Activated T-cell treated with anti-CD3 and anti-CD28 coated beads, Interleukin-2, amount 50 U/mL, for 72 hours (primary cell): ENCODE data around the gene EIF5. TPM values are rescaled to one million over a fixed set of nuclear protein-coding genes. Genes with fewer than 3 reads are reported as not detected.

Experiments used
- ATAC-seq, 2 donors: fragments of 150-1000 bp; cut with Tn5 transposase; replicated peaks in 1 of 2; 2 replicates each; pipeline ENCODE4 v1.10.0; 2021; ENCODE audit warnings: moderate library complexity in 2 of 2, mild to moderate bottlenecking in 1 of 2
- DNase-seq, 2 donors: peaks; one replicate each; pipeline ENCODE4 v3.0.0; 2021 to 2022; ENCODE audit warnings: mixed read lengths in 1 of 2
- H3K27ac Mint-ChIP-seq: one replicate; pipeline ENCODE4 v1.8.0; 2022; ENCODE audit warnings: mild to moderate bottlenecking, moderate library complexity, mixed read lengths
- H3K27me3 Mint-ChIP-seq: one replicate; pipeline ENCODE4 v1.8.0; 2022; ENCODE audit warnings: low read depth, mixed read lengths
- H3K36me3 Mint-ChIP-seq, 2 donors: one replicate each; pipeline ENCODE4 v1.8.0; 2022; ENCODE audit warnings: mixed read lengths in 2 of 2, mild to moderate bottlenecking in 1 of 2; ENCODE audit not compliant: insufficient read depth in 2 of 2
- H3K4me1 Mint-ChIP-seq: one replicate; pipeline ENCODE4 v1.8.0; 2022; ENCODE audit warnings: low read depth, mixed read lengths
- H3K4me3 Mint-ChIP-seq, 2 donors: one replicate each; pipeline ENCODE4 v1.8.0; 2022; ENCODE audit warnings: mild to moderate bottlenecking in 2 of 2, mixed read lengths in 2 of 2, moderate library complexity in 2 of 2
- H3K9me3 Mint-ChIP-seq, 2 donors: one replicate each; pipeline ENCODE4 v1.8.0; 2022; ENCODE audit warnings: mixed read lengths in 2 of 2
- total RNA-seq, 2 donors: library from RNA; stranded (reverse); gene quantifications; one replicate each; pipeline ENCODE4 v1.2.3, GENCODE V29; 2022

Gene EIF5
- total RNA-seq, 2 donors from 2014 or later, result 295 to 377 TPM

- H3K27ac Mint-ChIP-seq, result no peak overlapping the region
- peaks cover 51% of the 10 kb centered on the region for H3K4me1 Mint-ChIP-seq
- H3K36me3 Mint-ChIP-seq, result no peaks in the 10 kb centered on the region
- peak; percentile 36 to 59 for DNase-seq
- H3K4me3 Mint-ChIP-seq, result no peak overlapping the region
- no peaks in the 10 kb centered on the region for H3K9me3 Mint-ChIP-seq
- ATAC-seq, result peak; percentile 53 to 60
- H3K27me3 Mint-ChIP-seq, result no peaks in the 10 kb centered on the region
Observed at GRCh38 chr14:103391048-103391447, 57.0 kb downstream of the EIF5 start.

- H3K9me3 Mint-ChIP-seq, result no peaks in the 10 kb centered on the region
- no peaks in the 10 kb centered on the region for H3K36me3 Mint-ChIP-seq
- ATAC-seq (no peak), DNase-seq (no peak)
- H3K4me3 Mint-ChIP-seq, result no peak overlapping the region
- H3K4me1 Mint-ChIP-seq, result peaks cover 56% of the 10 kb centered on the region
- H3K27me3 Mint-ChIP-seq, result no peaks in the 10 kb centered on the region
- H3K27ac Mint-ChIP-seq, result no peak overlapping the region
Observed at GRCh38 chr14:103392106-103392505, 58.1 kb downstream of the EIF5 start.

- H3K27ac Mint-ChIP-seq, result no peak overlapping the region
- no peak for DNase-seq
- H3K36me3 Mint-ChIP-seq, result no peaks in the 10 kb centered on the region
- no peaks in the 10 kb centered on the region for H3K27me3 Mint-ChIP-seq
- H3K4me1 Mint-ChIP-seq, result peaks cover 59% of the 10 kb centered on the region
- no peak for ATAC-seq
- no peak overlapping the region for H3K4me3 Mint-ChIP-seq
- no peaks in the 10 kb centered on the region for H3K9me3 Mint-ChIP-seq
Observed at GRCh38 chr14:103392572-103392971, 58.5 kb downstream of the EIF5 start.

- DNase-seq, result no peak
- H3K4me1 Mint-ChIP-seq, result peaks cover 59% of the 10 kb centered on the region
- H3K27me3 Mint-ChIP-seq, result no peaks in the 10 kb centered on the region
- no peak overlapping the region for H3K27ac Mint-ChIP-seq
- no peaks in the 10 kb centered on the region for H3K9me3 Mint-ChIP-seq
- H3K4me3 Mint-ChIP-seq, result no peak overlapping the region
- no peaks in the 10 kb centered on the region for H3K36me3 Mint-ChIP-seq
- ATAC-seq, result no peak
Observed at GRCh38 chr14:103393070-103393469, 59.0 kb downstream of the EIF5 start.

GRCh38 chr14:103393676-103394626 lies 59.9 kb downstream of the EIF5 start:
- Mint-ChIP-seq H3K4me3 (peak overlapping the region; percentile 24 to 55), H3K36me3 (no peaks in the 10 kb centered on the region), H3K4me1 (peaks cover 59% of the 10 kb centered on the region), H3K27me3 (no peaks in the 10 kb centered on the region), H3K27ac (peak overlapping the region; percentile 46), H3K9me3 (no peaks in the 10 kb centered on the region)
- DNase-seq (no peak), ATAC-seq (no peak)

Other genes with a start within 250 kb of the EIF5 start
- not detected for gene EXOC3L4, start 239.5 kb upstream of the EIF5 start, total RNA-seq
- gene TNFAIP2, start 210.8 kb upstream of the EIF5 start, total RNA-seq, result 10 to 100 TPM in 1 of 2 donors, 1 to 10 TPM in 1; 8.8 to 12.2 TPM
- gene MARK3, start 51.2 kb downstream of the EIF5 start, total RNA-seq, result 10 to 100 TPM; 80.6 to 95.5 TPM
- gene CKB, start 188.6 kb downstream of the EIF5 start, total RNA-seq, result 1 to 10 TPM; 7.0 to 9.5 TPM
- 1 to 10 TPM; 6.3 to 8.4 TPM for gene TRMT61A, start 195.0 kb downstream of the EIF5 start, total RNA-seq
- 10 to 100 TPM; 29.3 TPM for gene BAG5, start 228.4 kb downstream of the EIF5 start, total RNA-seq
- 10 to 100 TPM; 40.0 to 47.8 TPM for gene COA8, start 228.7 kb downstream of the EIF5 start, total RNA-seq